Limb (tissue), 2 donors: ENCODE measurements around the gene STAG3.
A peak's percentile ranks its signal among the peaks of the same experiment; 100 is the strongest.

Source experiments
- DNase-seq, 2 donors: peaks; one replicate each; pipeline ENCODE4 v3.0.0-alpha.2; 2016; ENCODE audit errors: extremely low spot score in 2 of 2

Gene STAG3

GRCh38 chr7:100154651-100155491 lies 22.8 kb upstream of the STAG3 start:
- no peak for DNase-seq

- no peak for DNase-seq
These were observed 22.0 kb upstream of the STAG3 start for GRCh38 chr7:100155553-100156317.

- DNase-seq, result no peak
These were observed 21.2 kb upstream of the STAG3 start for GRCh38 chr7:100156331-100157068.

- no peak for DNase-seq
These were observed 20.7 kb upstream of the STAG3 start for GRCh38 chr7:100157069-100157333.

GRCh38 chr7:100157334-100158228 lies 20.1 kb upstream of the STAG3 start:
- no peak for DNase-seq

- DNase-seq, result peak; percentile 89 to 94
These were observed 19.3 kb upstream of the STAG3 start, which contains the start of gene TRAPPC14 for GRCh38 chr7:100158229-100159098. Gene TRAPPC14, minus strand, starts transcription at chr7:100158723. Its CDS starts 224 bp downstream, at chr7:100158499.

GRCh38 chr7:100159099-100159623 lies 18.6 kb upstream of the STAG3 start:
- DNase-seq, result no peak

- no peak for DNase-seq
These were observed 17.7 kb upstream of the STAG3 start for GRCh38 chr7:100160067-100160466.

GRCh38 chr7:100163006-100163531 lies 14.6 kb upstream of the STAG3 start:
- DNase-seq, result no peak

GRCh38 chr7:100163871-100164270 lies 13.8 kb upstream of the STAG3 start:
- no peak for DNase-seq

- no peak for DNase-seq
These were observed 11.3 kb upstream of the STAG3 start for GRCh38 chr7:100166317-100166940.

- DNase-seq, result no peak
These were observed 10.5 kb upstream of the STAG3 start for GRCh38 chr7:100166970-100167911.

- DNase-seq, result peak in 1 of 2 donors; percentile 61
These were observed 9.8 kb upstream of the STAG3 start for GRCh38 chr7:100167912-100168323.

- DNase-seq, result no peak
These were observed 8.4 kb upstream of the STAG3 start for GRCh38 chr7:100169147-100169850.

GRCh38 chr7:100170101-100170897 lies 7.4 kb upstream of the STAG3 start:
- DNase-seq, result no peak

GRCh38 chr7:100171087-100171681 lies 6.5 kb upstream of the STAG3 start:
- DNase-seq, result peak in 1 of 2 donors; percentile 55
